ENCODE measurements around the gene GPR158.

GRCh38 chr10:25451401-25451800 is 276.6 kb downstream of the GPR158 start:
- no peak for TF ChIP-seq ZFX (CRISPR knock-in tag; IDR thresholded peaks at IDR 0.05)
- no peak for TF ChIP-seq CTCF (IDR thresholded peaks at IDR 0.05 in 2 of 3, conservative IDR thresholded peaks at IDR 0.05 in 1 of 3; ENCODE audit: insufficient read depth in 2 of 3, low read depth in 1 of 3, low read length in 3 of 3)
- no peak for TF ChIP-seq ZFP36 (IDR thresholded peaks at IDR 0.05; ENCODE audit: low read depth, low read length, partially characterized antibody)
- no peak for TF ChIP-seq ELF2 (CRISPR knock-in tag; IDR thresholded peaks at IDR 0.05)
- no peak for TF ChIP-seq RAD21 (CRISPR knock-in tag; conservative IDR thresholded peaks at IDR 0.05 in 1 of 2, IDR thresholded peaks at IDR 0.05 in 1 of 2)
- no peak for TF ChIP-seq NR2C2 (CRISPR knock-in tag; IDR thresholded peaks at IDR 0.05)
- no peak for TF ChIP-seq NR2C2 (tag; IDR thresholded peaks at IDR 0.05)
- TF ChIP-seq ZNF785 (CRISPR knock-in tag; IDR thresholded peaks at IDR 0.05) = no peak
- TF ChIP-seq JUND (IDR thresholded peaks at IDR 0.05; ENCODE audit: borderline replicate concordance, low read depth, low read length) = no peak
- no peak for TF ChIP-seq JUND (tag; IDR thresholded peaks at IDR 0.05; ENCODE audit: borderline replicate concordance, low read depth, low read length)
- TF ChIP-seq MCM2 (IDR thresholded peaks at IDR 0.05; ENCODE audit: low read depth) = no peak
- no peak for TF ChIP-seq TCF7L2 (IDR thresholded peaks at IDR 0.05; ENCODE audit: low read depth, low read length)
- TF ChIP-seq SP1 (CRISPR knock-in tag; IDR thresholded peaks at IDR 0.05) = no peak
